ENCODE data around the gene NR0B2. TPM values are rescaled to one million over a fixed set of nuclear protein-coding genes. Genes with fewer than 3 reads are reported as not detected.

NR0B2 gene
- total and polyA plus RNA-seq, 2 of the 13 experiments (the other 11 are each of a cell fraction or from before 2014, with no cell fraction given): 72.5 to 133 TPM

GRCh38 chr1:26913754-26914619 lies at the start of gene NR0B2 (continued):
- TF ChIP-seq TRAFD1 (CRISPR knock-in tag; IDR thresholded peaks at IDR 0.05; ENCODE audit: borderline replicate concordance): no peak; the same call in 1 of the 2 replicates
- TF ChIP-seq POLR2AphosphoS5 (IDR thresholded peaks at IDR 0.05; ENCODE audit: low read depth, low read length): peak; percentile 97
- TF ChIP-seq PAWR (CRISPR knock-in tag; IDR thresholded peaks at IDR 0.05; ENCODE audit: borderline replicate concordance): 0 out of 2 replicates have a peak, but pooled peaks have one; percentile 65
- TF ChIP-seq, protein P1, sequence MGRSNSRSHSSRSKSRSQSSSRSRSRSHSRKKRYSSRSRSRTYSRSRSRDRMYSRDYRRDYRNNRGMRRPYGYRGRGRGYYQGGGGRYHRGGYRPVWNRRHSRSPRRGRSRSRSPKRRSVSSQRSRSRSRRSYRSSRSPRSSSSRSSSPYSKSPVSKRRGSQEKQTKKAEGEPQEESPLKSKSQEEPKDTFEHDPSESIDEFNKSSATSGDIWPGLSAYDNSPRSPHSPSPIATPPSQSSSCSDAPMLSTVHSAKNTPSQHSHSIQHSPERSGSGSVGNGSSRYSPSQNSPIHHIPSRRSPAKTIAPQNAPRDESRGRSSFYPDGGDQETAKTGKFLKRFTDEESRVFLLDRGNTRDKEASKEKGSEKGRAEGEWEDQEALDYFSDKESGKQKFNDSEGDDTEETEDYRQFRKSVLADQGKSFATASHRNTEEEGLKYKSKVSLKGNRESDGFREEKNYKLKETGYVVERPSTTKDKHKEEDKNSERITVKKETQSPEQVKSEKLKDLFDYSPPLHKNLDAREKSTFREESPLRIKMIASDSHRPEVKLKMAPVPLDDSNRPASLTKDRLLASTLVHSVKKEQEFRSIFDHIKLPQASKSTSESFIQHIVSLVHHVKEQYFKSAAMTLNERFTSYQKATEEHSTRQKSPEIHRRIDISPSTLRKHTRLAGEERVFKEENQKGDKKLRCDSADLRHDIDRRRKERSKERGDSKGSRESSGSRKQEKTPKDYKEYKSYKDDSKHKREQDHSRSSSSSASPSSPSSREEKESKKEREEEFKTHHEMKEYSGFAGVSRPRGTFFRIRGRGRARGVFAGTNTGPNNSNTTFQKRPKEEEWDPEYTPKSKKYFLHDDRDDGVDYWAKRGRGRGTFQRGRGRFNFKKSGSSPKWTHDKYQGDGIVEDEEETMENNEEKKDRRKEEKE (IDR thresholded peaks at IDR 0.05): no peak
- TF ChIP-seq ZNF335 (CRISPR knock-in tag; IDR thresholded peaks at IDR 0.05): peak; percentile 97
- TF ChIP-seq TEAD2 (CRISPR knock-in tag; IDR thresholded peaks at IDR 0.05): no peak
- no peak for TF ChIP-seq GMEB2 (CRISPR knock-in tag; IDR thresholded peaks at IDR 0.05; ENCODE audit: low read depth)
- peak; percentile 97 for TF ChIP-seq PATZ1 (CRISPR knock-in tag; IDR thresholded peaks at IDR 0.05)
- TF ChIP-seq ZNF891 (CRISPR knock-in tag; IDR thresholded peaks at IDR 0.05): peak; percentile 78
- TF ChIP-seq ZFX (CRISPR knock-in tag; IDR thresholded peaks at IDR 0.05; ENCODE audit: low read depth): peak; percentile 89
- TF ChIP-seq ZBTB3 (CRISPR knock-in tag; IDR thresholded peaks at IDR 0.05; ENCODE audit: borderline replicate concordance, low read depth): peak; percentile 93
- peak; percentile 81 for TF ChIP-seq ZNF691 (CRISPR knock-in tag; IDR thresholded peaks at IDR 0.05; ENCODE audit: borderline replicate concordance, low read depth)
- TF ChIP-seq, protein P2, sequence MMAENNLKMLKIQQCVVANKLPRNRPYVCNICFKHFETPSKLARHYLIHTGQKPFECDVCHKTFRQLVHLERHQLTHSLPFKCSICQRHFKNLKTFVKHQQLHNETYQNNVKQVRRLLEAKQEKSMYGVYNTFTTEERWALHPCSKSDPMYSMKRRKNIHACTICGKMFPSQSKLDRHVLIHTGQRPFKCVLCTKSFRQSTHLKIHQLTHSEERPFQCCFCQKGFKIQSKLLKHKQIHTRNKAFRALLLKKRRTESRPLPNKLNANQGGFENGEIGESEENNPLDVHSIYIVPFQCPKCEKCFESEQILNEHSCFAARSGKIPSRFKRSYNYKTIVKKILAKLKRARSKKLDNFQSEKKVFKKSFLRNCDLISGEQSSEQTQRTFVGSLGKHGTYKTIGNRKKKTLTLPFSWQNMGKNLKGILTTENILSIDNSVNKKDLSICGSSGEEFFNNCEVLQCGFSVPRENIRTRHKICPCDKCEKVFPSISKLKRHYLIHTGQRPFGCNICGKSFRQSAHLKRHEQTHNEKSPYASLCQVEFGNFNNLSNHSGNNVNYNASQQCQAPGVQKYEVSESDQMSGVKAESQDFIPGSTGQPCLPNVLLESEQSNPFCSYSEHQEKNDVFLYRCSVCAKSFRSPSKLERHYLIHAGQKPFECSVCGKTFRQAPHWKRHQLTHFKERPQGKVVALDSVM (CRISPR knock-in tag; IDR thresholded peaks at IDR 0.05): peak; percentile 59
- 0 out of 2 replicates have a peak, but pooled peaks have one; percentile 56 for TF ChIP-seq MBD4 (IDR thresholded peaks at IDR 0.05; ENCODE audit: borderline replicate concordance, low read length)
- no peak for TF ChIP-seq ZNF496 (CRISPR knock-in tag; IDR thresholded peaks at IDR 0.05; ENCODE audit: insufficient replicate concordance)
- peak; percentile 92 for TF ChIP-seq TRIM24 (CRISPR knock-in tag; IDR thresholded peaks at IDR 0.05)

Data from HepG2 (cell line).